ENCODE data around the gene C19orf38. TPM values are rescaled to one million over a fixed set of nuclear protein-coding genes. Genes with fewer than 3 reads are reported as not detected.

The C19orf38 gene
- total and polyA plus RNA-seq, 2 experiments from 2014 or later = 0.45 TPM; not detected in 1

GRCh38 chr19:10874024-10874423, 25.8 kb downstream of the C19orf38 start (continued):
- TF ChIP-seq ZNF462 (CRISPR knock-in tag; IDR thresholded peaks at IDR 0.05) (no peak), STAT1 (IDR thresholded peaks at IDR 0.05; ENCODE audit: unreplicated experiment) (no peak), EZH2 (IDR thresholded peaks at IDR 0.05; ENCODE audit: low read depth, unreplicated experiment) (no peak), CREB1 (CRISPR knock-in tag; IDR thresholded peaks at IDR 0.05; ENCODE audit: low read depth) (no peak), CTCF (conservative IDR thresholded peaks at IDR 0.05; ENCODE audit: low read depth in 2 of 2) (no peak), JUNB (IDR thresholded peaks at IDR 0.05; ENCODE audit: unreplicated experiment) (no peak), ZNF331 (CRISPR knock-in tag; IDR thresholded peaks at IDR 0.05; ENCODE audit: low read depth) (no peak), ETS1 (IDR thresholded peaks at IDR 0.05) (no peak), NANOG (IDR thresholded peaks at IDR 0.05; ENCODE audit: borderline replicate concordance) (no peak)
